NB4 (cell line): Measurements from ENCODE around the gene LMTK2.

ENCODE experiments used
- DNase-seq: peaks from one replicate; pipeline ENCODE4 v3.0.0; 2010; ENCODE audit warnings: low read depth
- H3K4me3 ChIP-seq: one replicate; pipeline ENCODE4 v1.5.1; 2011; ENCODE audit warnings: mild to moderate bottlenecking, low read depth, low read length, moderate library complexity
- MYC ChIP-seq: IDR thresholded peaks from 2 replicates; pipeline ENCODE4 v1.6.1; 2011; ENCODE audit warnings: low read depth, low read length
- POLR2A ChIP-seq: IDR thresholded peaks from 2 replicates; pipeline ENCODE4 v1.6.1; 2011; ENCODE audit warnings: mild to moderate bottlenecking; ENCODE audit not compliant: insufficient read length; ENCODE audit errors: extremely low read depth
- TF ChIP-seq, protein P1 (sequence below): IDR thresholded peaks from 2 replicates; pipeline ENCODE4 v1.6.1; 2011; ENCODE audit warnings: low read depth, low read length
- TF ChIP-seq, protein P2 (sequence below): IDR thresholded peaks from one replicate; pipeline ENCODE4 v1.5.1; 2012; ENCODE audit warnings: low read depth, low read length

LMTK2 gene

GRCh38 chr7:98256431-98256830 lies 149.8 kb downstream of the LMTK2 start:
- TF ChIP-seq POLR2A (no peak), MYC (no peak)
- TF ChIP-seq, protein P1, sequence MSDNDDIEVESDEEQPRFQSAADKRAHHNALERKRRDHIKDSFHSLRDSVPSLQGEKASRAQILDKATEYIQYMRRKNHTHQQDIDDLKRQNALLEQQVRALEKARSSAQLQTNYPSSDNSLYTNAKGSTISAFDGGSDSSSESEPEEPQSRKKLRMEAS: no peak
- TF ChIP-seq, protein P2, sequence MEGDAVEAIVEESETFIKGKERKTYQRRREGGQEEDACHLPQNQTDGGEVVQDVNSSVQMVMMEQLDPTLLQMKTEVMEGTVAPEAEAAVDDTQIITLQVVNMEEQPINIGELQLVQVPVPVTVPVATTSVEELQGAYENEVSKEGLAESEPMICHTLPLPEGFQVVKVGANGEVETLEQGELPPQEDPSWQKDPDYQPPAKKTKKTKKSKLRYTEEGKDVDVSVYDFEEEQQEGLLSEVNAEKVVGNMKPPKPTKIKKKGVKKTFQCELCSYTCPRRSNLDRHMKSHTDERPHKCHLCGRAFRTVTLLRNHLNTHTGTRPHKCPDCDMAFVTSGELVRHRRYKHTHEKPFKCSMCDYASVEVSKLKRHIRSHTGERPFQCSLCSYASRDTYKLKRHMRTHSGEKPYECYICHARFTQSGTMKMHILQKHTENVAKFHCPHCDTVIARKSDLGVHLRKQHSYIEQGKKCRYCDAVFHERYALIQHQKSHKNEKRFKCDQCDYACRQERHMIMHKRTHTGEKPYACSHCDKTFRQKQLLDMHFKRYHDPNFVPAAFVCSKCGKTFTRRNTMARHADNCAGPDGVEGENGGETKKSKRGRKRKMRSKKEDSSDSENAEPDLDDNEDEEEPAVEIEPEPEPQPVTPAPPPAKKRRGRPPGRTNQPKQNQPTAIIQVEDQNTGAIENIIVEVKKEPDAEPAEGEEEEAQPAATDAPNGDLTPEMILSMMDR: no peak
- DNase-seq: no peak
- H3K4me3 ChIP-seq: no peak overlapping the region

GRCh38 chr7:98257701-98258100 lies 151.0 kb downstream of the LMTK2 start:
- no peak for DNase-seq

More at GRCh38 chr7:98257701-98258100, 151.0 kb downstream of the LMTK2 start:
- H3K4me3 ChIP-seq: no peak overlapping the region
- TF ChIP-seq, protein P2: no peak
- no peak for TF ChIP-seq POLR2A
- TF ChIP-seq MYC: no peak
- TF ChIP-seq, protein P1: no peak
